Activated naive CD4-positive, alpha-beta T cell treated with Interleukin-2 at 50 U/mL for 16 hours (primary cell): ENCODE measurements around the gene CCL14.
"Not testable (repeated sequence)": the region's sequence is repeated elsewhere in the genome, so short reads cannot be mapped to it uniquely, and the experiment has no call there.

Experiments
- DNase-seq: peaks from one replicate; pipeline ENCODE4 v3.0.0-alpha.2; 2020

Gene CCL14

GRCh38 chr17:35986643-35987042 lies at the start of gene CCL14:
TSS of gene CCL14 (minus strand) at chr17:35986729. CDS start at chr17:35986649, 80 bp downstream.
- DNase-seq: no peak

GRCh38 chr17:36036235-36036634 lies 49.7 kb upstream of the CCL14 start:
- DNase-seq: no peak

DNA sequence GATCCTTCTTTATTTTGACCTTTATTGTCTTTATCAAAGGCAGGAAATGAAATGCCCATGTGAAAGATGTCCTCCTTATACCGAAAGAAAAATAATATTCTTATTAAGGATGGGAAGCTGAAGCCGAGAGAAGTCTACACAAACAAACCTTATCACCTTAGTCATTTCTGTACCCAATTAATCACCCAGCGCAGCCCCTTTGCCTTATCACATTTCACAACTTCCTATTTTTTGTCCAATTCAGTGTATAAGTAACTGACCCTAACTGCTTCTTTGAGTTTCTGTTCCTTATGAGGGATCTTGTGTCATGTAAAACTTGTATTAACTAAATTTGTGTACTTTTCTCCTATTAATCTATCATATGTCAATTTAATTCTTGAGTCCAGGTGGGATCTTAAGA lies 47.6 kb upstream of the CCL14 start:
- DNase-seq: no peak

DNA sequence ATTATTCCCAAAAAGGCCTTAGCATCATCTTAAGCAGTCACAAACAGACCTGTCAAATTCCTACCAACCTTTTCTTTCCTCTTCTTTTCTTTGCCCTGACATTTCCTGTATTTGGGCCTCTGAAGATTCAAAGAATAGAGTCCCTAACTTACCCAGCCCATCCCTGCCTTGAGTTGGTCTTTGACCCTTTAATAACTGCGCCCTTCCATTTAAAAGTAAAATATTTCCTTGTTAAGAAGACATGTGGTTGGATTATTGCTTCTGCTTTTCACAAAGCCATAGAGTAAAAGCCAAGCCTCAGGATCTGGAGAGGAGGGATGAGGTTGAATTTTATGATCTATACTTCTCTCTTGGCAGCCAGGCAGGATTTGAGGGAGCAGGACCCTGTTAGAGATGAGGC lies 44.4 kb upstream of the CCL14 start:
- no peak for DNase-seq

DNA sequence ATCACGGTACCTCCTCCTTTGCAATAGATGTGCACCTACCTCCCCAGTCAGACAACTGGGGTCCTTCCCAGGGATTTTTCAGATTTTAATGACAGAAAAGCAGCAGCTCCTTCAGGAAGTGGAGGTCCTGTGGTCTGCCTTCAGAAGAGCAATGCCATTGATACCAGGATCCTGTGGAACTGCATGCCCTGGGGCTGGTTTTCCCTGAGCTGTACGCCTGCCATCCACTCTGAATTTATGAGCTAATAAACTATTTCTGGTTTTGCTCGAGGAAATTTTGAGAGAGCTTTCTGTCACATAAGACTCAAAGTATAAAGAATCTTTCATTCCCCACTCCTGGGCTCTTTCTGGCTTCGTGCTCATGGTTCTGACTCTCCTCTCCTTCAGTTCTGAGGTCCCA lies 41.2 kb upstream of the CCL14 start:
- no peak for DNase-seq

DNA sequence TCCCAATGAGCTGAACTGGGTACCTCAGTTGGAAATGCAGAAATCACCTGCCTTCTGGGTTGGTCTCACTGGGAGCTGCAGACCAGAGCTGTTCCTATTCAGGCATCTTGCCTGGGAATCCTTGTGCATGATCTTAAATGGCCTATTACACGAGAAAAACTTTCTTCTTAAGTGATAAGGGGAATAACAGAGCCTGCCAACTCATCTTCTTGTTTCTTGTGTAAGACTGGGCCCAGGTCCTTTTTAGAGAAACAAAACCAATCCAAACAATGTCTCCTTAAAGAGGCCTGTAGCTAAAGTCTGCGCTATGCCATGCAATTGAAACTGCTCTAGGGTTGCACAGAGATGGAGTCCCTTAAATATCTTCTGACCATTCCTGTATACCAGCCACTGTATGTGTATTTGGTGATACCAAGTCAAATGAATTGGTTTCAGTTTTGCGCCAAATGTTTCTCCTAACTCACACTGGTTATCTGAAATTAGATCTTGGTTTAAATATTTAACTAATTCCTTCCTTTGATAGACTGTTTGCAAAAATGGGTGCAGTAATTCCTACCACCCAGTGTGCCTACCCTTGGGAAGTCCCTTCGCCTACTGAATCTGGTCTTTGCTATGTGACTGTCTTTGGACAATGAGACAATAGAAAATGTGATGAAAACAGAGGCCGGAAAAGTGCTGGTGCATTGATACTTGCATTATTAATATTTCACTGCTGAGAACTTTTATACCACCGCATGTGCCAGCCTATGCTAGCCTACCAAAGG lies 37.8 kb upstream of the CCL14 start:
- DNase-seq: no peak

DNA sequence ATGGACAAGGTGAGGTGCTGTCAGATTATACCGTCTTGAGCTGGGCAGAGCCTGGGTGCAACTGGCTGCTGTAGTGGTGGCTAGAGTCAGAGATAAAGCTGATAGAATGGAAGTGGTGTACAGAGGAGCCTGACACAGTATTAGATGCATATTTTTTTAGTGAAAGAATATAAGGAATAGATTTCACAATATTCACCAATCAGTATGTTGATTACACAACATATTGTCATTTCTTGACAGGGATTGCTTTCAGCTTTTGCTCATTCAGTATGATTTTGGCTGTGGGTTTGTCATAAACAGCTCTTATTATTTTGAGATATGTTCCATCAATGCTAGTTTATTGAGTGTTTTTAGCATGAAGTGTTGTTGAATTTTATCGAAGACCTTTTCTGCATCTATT lies 32.9 kb upstream of the CCL14 start:
- no peak for DNase-seq

DNA sequence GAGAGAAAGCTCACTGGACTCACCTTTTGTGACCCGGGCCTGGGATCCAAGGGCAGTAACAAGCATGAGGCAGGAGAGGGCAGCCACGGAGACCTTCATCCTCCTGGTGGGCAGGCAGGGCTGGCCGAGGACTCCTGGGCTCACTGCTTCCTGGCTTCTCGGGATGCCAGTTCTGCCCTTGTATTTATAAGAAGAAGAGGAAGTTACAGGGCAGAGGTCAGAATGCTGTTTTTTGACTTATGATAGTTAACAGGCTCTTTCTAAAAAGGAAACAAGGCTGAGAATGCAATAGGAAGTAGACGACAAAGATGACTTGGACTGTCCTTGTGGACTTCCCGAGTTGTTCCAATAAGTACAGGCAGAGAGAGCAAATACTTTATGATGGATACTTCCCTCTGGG lies 31.3 kb upstream of the CCL14 start, which contains the start of gene CCL23:
TSS of gene CCL23 (minus strand) at position 174 of the 400 bp plus-strand sequence. CDS start at position 99, 75 bp downstream.
- no peak for DNase-seq

DNA sequence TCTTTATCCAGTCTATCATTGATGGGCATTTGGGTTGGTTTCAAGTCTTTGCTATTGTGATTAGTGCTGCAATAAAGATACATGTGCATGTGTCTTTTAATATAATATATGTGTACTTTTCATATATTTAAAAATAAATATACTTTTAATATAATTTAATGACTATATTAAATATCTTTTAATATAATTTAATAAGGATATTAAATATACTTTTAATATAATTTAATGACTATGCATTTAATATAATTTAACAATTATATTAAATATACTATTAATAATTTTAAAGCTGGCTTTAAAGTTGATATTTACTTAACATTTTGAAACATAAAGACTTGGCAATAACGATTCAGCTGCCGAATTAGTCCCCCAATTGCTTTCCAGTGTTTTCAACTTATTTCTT lies 30.0 kb upstream of the CCL14 start:
- DNase-seq: no peak

- not testable (repeated sequence) for DNase-seq
Observed at GRCh38 chr17:36015895-36016294, 29.4 kb upstream of the CCL14 start.

- DNase-seq: no peak
Observed at GRCh38 chr17:36014946-36015345, 28.4 kb upstream of the CCL14 start.

DNA sequence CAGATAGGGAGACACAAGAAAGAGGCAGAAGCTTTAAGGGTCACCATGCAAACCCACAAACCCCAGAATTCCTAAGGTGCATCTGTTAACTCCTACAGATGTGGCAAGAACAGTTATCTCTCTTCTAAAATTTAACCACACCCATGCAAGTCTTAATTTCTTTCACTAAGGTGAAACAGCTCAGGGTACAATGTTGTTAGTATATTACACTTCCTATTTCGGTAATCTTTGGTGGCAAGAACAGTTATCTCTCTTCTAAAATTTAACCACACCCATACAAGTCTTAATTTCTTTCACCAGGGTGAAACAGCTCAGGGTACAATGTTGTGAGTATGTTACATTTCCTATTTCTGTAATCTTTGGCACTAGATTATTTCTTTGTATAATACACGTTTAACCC lies 24.7 kb upstream of the CCL14 start:
- no peak for DNase-seq

DNA sequence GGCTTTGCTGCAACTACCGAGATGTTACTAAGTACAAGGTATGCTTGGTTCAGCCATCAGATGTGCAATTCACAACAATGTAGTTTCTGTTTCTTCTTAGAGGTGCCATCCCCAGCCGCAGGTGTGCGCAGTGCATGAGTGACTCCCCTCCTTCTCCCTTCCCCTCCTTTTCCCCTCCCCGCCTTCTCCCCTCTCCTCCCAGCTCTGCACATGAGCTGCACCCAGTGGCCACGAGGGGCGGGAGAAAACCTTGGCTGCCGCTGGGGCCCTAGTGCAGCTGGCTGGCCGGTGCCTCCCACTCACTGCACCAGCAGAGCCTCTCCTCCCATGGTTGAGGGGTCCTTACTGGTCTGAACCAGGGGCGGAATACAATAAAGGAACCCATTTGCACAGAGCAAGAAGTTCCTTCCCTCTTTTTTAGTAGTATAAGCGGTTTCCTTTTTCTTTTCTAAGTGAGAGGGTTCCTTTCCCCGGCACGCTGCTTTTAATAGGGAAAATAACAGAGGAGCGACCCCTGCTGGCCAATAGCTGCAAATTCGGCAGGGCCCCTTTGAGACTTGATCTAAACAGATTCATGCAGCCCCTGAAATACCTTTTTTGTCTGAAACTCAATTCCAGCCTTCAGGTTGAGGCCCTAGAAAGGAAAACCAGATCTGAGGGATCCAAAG lies 22.6 kb upstream of the CCL14 start:
- no peak for DNase-seq

DNA sequence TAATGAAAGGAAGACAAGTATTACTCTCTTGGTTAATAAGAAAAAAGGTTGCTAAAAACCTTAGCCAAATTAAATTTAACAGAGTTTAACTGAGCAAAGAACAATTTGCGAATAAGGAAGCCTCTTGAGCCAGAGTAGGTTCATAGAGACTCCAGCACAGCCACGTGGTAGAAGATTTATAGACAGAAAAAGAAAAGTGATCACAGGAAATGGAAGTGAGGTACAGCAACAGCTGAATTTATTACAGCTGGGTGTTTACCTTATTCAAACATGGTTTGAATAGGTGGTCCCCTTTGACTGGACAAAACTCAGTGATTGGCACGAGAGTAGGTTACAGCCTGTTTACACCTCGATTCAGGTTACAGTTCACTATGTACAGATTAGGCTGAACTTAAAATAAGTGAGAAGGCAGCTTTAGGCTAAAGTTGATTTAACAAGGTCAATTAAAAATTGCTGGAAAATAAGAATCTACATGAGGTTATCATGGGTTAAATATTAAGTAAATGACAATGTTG lies 18.1 kb upstream of the CCL14 start:
- DNase-seq: no peak

- no peak for DNase-seq
Observed at GRCh38 chr17:36002631-36003030, 16.1 kb upstream of the CCL14 start.

DNA sequence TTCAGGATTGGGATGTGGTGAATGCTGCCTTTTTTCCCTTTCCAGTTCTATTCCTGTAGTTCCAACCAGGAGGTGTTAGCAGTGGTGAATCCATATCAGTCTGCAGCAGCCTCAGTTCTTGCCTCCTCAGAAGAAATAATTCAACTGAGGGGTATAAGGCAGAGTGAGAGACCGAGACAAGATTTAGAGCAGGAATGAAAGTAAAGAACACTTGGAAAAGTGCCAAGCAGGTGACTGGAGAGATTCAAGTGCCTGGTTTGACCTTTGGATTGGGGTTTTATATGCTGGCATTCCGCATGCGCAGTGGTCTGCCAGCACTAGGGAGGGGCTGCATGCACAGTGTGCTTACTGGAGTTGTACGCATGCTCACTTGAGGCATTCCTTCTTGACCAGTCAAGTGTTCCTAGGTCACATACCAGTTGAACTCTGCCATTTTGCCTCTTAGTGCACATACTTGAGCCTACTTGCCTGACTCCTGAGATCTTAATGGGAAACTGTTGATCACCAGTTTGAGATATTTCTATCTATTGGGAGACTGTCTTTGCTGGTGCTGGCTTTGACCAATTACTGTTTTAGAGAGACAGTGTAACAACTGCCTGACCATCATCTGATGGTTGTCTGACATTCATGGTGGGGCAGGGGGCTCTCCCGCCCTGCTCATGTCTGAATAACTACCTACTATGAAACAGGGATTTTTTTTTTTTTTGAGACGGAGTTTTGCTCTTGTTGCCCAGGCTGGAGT lies 15.5 kb upstream of the CCL14 start:
- no peak for DNase-seq

DNA sequence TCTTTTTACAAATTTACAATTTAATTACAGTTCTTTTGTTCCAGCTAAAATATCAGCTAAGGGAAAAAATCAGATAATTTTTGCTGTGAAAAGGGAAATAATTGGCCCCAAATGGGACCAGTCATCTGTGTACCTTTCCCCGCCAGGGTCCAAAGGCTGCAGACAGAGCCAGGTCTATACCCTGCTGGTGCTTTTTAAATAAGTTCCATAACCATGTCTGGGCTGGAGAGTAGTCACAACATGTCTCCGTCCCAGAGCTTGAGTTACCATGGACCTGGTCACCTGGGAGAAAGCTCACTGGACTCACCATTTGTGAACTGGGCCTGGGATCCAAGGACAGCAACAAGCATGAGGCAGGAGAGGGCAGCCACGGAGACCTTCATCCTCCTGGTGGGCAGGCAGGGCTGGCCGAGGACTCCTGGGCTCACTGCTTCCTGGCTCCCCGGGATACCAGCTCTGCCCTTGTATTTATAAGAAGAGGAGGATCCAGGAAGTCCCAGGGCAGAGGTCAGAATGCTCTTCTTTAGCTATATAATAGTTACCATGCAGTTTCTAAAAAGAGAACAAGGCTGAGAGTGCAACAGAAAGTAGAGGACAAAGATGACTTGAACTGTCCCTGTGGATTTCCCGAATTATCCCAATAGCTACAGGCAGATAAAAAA lies 14.7 kb upstream of the CCL14 start, which contains the start of gene CCL15:
TSS of gene CCL15 (minus strand) at position 444 of the 662 bp plus-strand sequence. CDS start at position 383, 61 bp downstream.
- no peak for DNase-seq

- DNase-seq: no peak
Observed at GRCh38 chr17:36000732-36001109, 14.2 kb upstream of the CCL14 start.

- DNase-seq: no peak
Observed at GRCh38 chr17:35998756-35999155, 12.2 kb upstream of the CCL14 start.

- DNase-seq: no peak
Observed at GRCh38 chr17:35998018-35998545, 11.6 kb upstream of the CCL14 start.

DNA sequence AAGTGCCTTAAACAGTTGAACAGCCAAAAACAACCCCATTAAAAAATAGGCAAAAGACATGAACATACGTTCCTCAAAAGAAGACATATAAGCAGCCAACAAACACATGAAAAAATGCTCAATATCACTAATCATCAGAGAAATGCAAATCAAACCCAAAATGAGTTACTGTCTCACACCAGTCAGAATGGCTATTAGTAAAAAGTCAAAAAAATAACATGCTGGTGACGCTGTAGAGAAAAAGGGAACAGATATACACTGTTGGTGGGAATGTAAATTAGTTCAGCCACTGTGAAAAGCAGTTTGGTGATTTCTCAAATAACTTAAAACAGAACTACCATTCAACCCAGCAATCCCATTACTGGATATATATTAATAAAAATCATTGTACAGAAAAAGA lies 8.8 kb upstream of the CCL14 start:
- DNase-seq: not testable (repeated sequence)

- DNase-seq: no peak
Observed at GRCh38 chr17:35991075-35991474, 4.5 kb upstream of the CCL14 start.

GRCh38 chr17:35988164-35988563 lies 1.6 kb upstream of the CCL14 start:
- DNase-seq: no peak
